ENCODE data around the gene TRAPPC10.

Gene TRAPPC10

GRCh38 chr21:43981151-43981870 is 30.8 kb upstream of the TRAPPC10 start:
- TF ChIP-seq POLR2AphosphoS5 (IDR thresholded peaks at IDR 0.05; ENCODE audit: low read depth) = no peak
- no peak for TF ChIP-seq GABPA (IDR thresholded peaks at IDR 0.05; ENCODE audit: low read depth)
- TF ChIP-seq REST (IDR thresholded peaks at IDR 0.05; ENCODE audit: insufficient replicate concordance, low read depth) = no peak
- no peak overlapping the region for H3K27ac ChIP-seq (replicated peaks)
- H3K4me3 ChIP-seq (replicated peaks; ENCODE audit: insufficient read depth, low read length) = no peak overlapping the region
- H3K27me3 ChIP-seq (ENCODE audit: insufficient read depth, poor library complexity, severe bottlenecking) = no peaks in the 10 kb centered on the region
- no peak for DNase-seq (ENCODE audit: low read depth in 1 of 2, low spot score in 1 of 2)

- Histone ChIP-seq H3K27ac (replicated peaks) (no peak overlapping the region), H3K27me3 (ENCODE audit: insufficient read depth, poor library complexity, severe bottlenecking) (no peaks in the 10 kb centered on the region), H3K4me3 (replicated peaks; ENCODE audit: insufficient read depth, low read length) (no peak overlapping the region)
- TF ChIP-seq SPI1 (IDR thresholded peaks at IDR 0.05; ENCODE audit: borderline replicate concordance, low read depth) (no peak), CTCF (IDR thresholded peaks at IDR 0.05; ENCODE audit: insufficient read depth, low read length) (no peak), GABPA (IDR thresholded peaks at IDR 0.05; ENCODE audit: low read depth) (no peak), POLR2AphosphoS5 (IDR thresholded peaks at IDR 0.05; ENCODE audit: low read depth) (0 out of 2 replicates have a peak, but pooled peaks have one; percentile 39), REST (IDR thresholded peaks at IDR 0.05; ENCODE audit: insufficient replicate concordance, low read depth) (no peak)
- DNase-seq (ENCODE audit: low read depth in 1 of 2, low spot score in 1 of 2) = no peak
Observed at GRCh38 chr21:43981871-43982210, 30.3 kb upstream of the TRAPPC10 start.

GRCh38 chr21:43982489-43983078 is 29.5 kb upstream of the TRAPPC10 start:
- Histone ChIP-seq H3K4me3 (replicated peaks; ENCODE audit: insufficient read depth, low read length) (no peak overlapping the region), H3K27ac (replicated peaks) (no peak overlapping the region), H3K27me3 (ENCODE audit: insufficient read depth, poor library complexity, severe bottlenecking) (no peaks in the 10 kb centered on the region)
- TF ChIP-seq POLR2AphosphoS5 (IDR thresholded peaks at IDR 0.05; ENCODE audit: low read depth) (no peak), GABPA (IDR thresholded peaks at IDR 0.05; ENCODE audit: low read depth) (no peak), SPI1 (IDR thresholded peaks at IDR 0.05; ENCODE audit: borderline replicate concordance, low read depth) (no peak), CTCF (IDR thresholded peaks at IDR 0.05; ENCODE audit: insufficient read depth, low read length) (no peak), REST (IDR thresholded peaks at IDR 0.05; ENCODE audit: insufficient replicate concordance, low read depth) (no peak)
- DNase-seq (ENCODE audit: low read depth in 1 of 2, low spot score in 1 of 2) = no peak
